ENCODE measurements around the gene ZDHHC14.

Gene ZDHHC14

GRCh38 chr6:157535340-157536222 is 154.6 kb downstream of the ZDHHC14 start:
- DNase-seq (ENCODE audit: low read depth, low spot score) = peak; percentile 58
- no peak overlapping the region for H3K4me3 ChIP-seq (ENCODE audit: low read length)

- DNase-seq (ENCODE audit: low read depth, low spot score) = no peak
- H3K4me3 ChIP-seq (ENCODE audit: low read length) = no peak overlapping the region
Observed at GRCh38 chr6:157536223-157536545, 155.2 kb downstream of the ZDHHC14 start.

GRCh38 chr6:157537556-157537955 is 156.6 kb downstream of the ZDHHC14 start:
- DNase-seq (ENCODE audit: low read depth, low spot score) = no peak
- no peak overlapping the region for H3K4me3 ChIP-seq (ENCODE audit: low read length)

- DNase-seq (ENCODE audit: low read depth, low spot score) = no peak
- no peak overlapping the region for H3K4me3 ChIP-seq (ENCODE audit: low read length)
Observed at GRCh38 chr6:157538168-157538567, 157.2 kb downstream of the ZDHHC14 start.

- H3K4me3 ChIP-seq (ENCODE audit: low read length) = no peak overlapping the region
- DNase-seq (ENCODE audit: low read depth, low spot score) = no peak
Observed at GRCh38 chr6:157538698-157539097, 157.7 kb downstream of the ZDHHC14 start.

- H3K4me3 ChIP-seq (ENCODE audit: low read length) = no peak overlapping the region
- no peak for DNase-seq (ENCODE audit: low read depth, low spot score)
Observed at GRCh38 chr6:157539421-157539822, 158.4 kb downstream of the ZDHHC14 start.

GRCh38 chr6:157539900-157540752 is 159.1 kb downstream of the ZDHHC14 start:
- DNase-seq (ENCODE audit: low read depth, low spot score) = no peak
- no peak overlapping the region for H3K4me3 ChIP-seq (ENCODE audit: low read length)

- no peak for DNase-seq (ENCODE audit: low read depth, low spot score)
- no peak overlapping the region for H3K4me3 ChIP-seq (ENCODE audit: low read length)
Observed at GRCh38 chr6:157541618-157542413, 160.8 kb downstream of the ZDHHC14 start.

- no peak for DNase-seq (ENCODE audit: low read depth, low spot score)
- H3K4me3 ChIP-seq (ENCODE audit: low read length) = no peak overlapping the region
Observed at GRCh38 chr6:157542414-157543160, 161.6 kb downstream of the ZDHHC14 start.

GRCh38 chr6:157546321-157546720 is 165.3 kb downstream of the ZDHHC14 start:
- no peak overlapping the region for H3K4me3 ChIP-seq (ENCODE audit: low read length)
- DNase-seq (ENCODE audit: low read depth, low spot score) = no peak

GRCh38 chr6:157547112-157547511 is 166.1 kb downstream of the ZDHHC14 start:
- no peak for DNase-seq (ENCODE audit: low read depth, low spot score)
- no peak overlapping the region for H3K4me3 ChIP-seq (ENCODE audit: low read length)

- H3K4me3 ChIP-seq (ENCODE audit: low read length) = no peak overlapping the region
- no peak for DNase-seq (ENCODE audit: low read depth, low spot score)
Observed at GRCh38 chr6:157548635-157549467, 167.9 kb downstream of the ZDHHC14 start.

GRCh38 chr6:157549468-157549745 is 168.4 kb downstream of the ZDHHC14 start:
- no peak overlapping the region for H3K4me3 ChIP-seq (ENCODE audit: low read length)
- no peak for DNase-seq (ENCODE audit: low read depth, low spot score)

GRCh38 chr6:157550114-157550989 is 169.4 kb downstream of the ZDHHC14 start:
- peak; percentile 73 for DNase-seq (ENCODE audit: low read depth, low spot score)
- H3K4me3 ChIP-seq (ENCODE audit: low read length) = no peak overlapping the region

- no peak for DNase-seq (ENCODE audit: low read depth, low spot score)
Observed at GRCh38 chr6:157551041-157551832, 170.2 kb downstream of the ZDHHC14 start.

GRCh38 chr6:157552081-157552747 is 171.2 kb downstream of the ZDHHC14 start:
- no peak for DNase-seq (ENCODE audit: low read depth, low spot score)
- no peak overlapping the region for H3K4me3 ChIP-seq (ENCODE audit: low read length)

More at GRCh38 chr6:157551041-157551832, 170.2 kb downstream of the ZDHHC14 start:
- no peak overlapping the region for H3K4me3 ChIP-seq (ENCODE audit: low read length)

All from Jurkat, Clone E6-1 (cell line).